T-helper 1 cell treated with Interleukin-12 subunit alpha and Interleukin-12 subunit beta and Interleukin-4 antibody, amounts not matched to agents 30 μg/mL and 1 μg/mL, for 36 hours (primary cell): Measurements from ENCODE around the gene ASCL4.

Experiments used
- H3K27ac Mint-ChIP-seq: one replicate; pipeline ENCODE4 v1.8.0; 2021; ENCODE audit warnings: mild to moderate bottlenecking, mixed read lengths
- H3K27me3 Mint-ChIP-seq: one replicate; pipeline ENCODE4 v1.8.0; 2021; ENCODE audit warnings: low read depth, mixed read lengths
- H3K36me3 Mint-ChIP-seq: one replicate; pipeline ENCODE4 v1.8.0; 2021; ENCODE audit warnings: low read depth, mixed read lengths
- H3K4me1 Mint-ChIP-seq: one replicate; pipeline ENCODE4 v1.8.0; 2021; ENCODE audit warnings: low read depth, mixed read lengths
- H3K4me3 Mint-ChIP-seq: one replicate; pipeline ENCODE4 v1.8.0; 2021; ENCODE audit warnings: mild to moderate bottlenecking, moderate library complexity, mixed read lengths
- H3K9me3 Mint-ChIP-seq: one replicate; pipeline ENCODE4 v1.8.0; 2021; ENCODE audit warnings: mixed read lengths

ASCL4 gene

GRCh38 chr12:107761502-107761904 lies 13.0 kb upstream of the ASCL4 start:
- Mint-ChIP-seq H3K4me1 (peaks cover 27% of the 10 kb centered on the region), H3K27me3 (peaks cover 13% of the 10 kb centered on the region), H3K36me3 (peaks cover 15% of the 10 kb centered on the region), H3K27ac (peak overlapping the region; percentile 75), H3K4me3 (peak overlapping the region; percentile 81), H3K9me3 (peaks cover 5% of the 10 kb centered on the region)

GRCh38 chr12:107762874-107763273 lies 11.6 kb upstream of the ASCL4 start:
- Mint-ChIP-seq H3K36me3 (peaks cover 10% of the 10 kb centered on the region), H3K4me3 (no peak overlapping the region), H3K27me3 (peaks cover 24% of the 10 kb centered on the region), H3K4me1 (peaks cover 24% of the 10 kb centered on the region), H3K9me3 (peaks cover 5% of the 10 kb centered on the region), H3K27ac (no peak overlapping the region)

GRCh38 chr12:107764626-107765025 lies 9.9 kb upstream of the ASCL4 start:
- peaks cover 5% of the 10 kb centered on the region for H3K9me3 Mint-ChIP-seq
- peaks cover 7% of the 10 kb centered on the region for H3K36me3 Mint-ChIP-seq
- H3K27ac Mint-ChIP-seq, result no peak overlapping the region
- no peak overlapping the region for H3K4me3 Mint-ChIP-seq
- peaks cover 24% of the 10 kb centered on the region for H3K27me3 Mint-ChIP-seq
- H3K4me1 Mint-ChIP-seq, result peaks cover 10% of the 10 kb centered on the region

GRCh38 chr12:107765316-107765715 lies 9.2 kb upstream of the ASCL4 start:
- peaks cover 3% of the 10 kb centered on the region for H3K4me1 Mint-ChIP-seq
- no peak overlapping the region for H3K27ac Mint-ChIP-seq
- no peak overlapping the region for H3K4me3 Mint-ChIP-seq
- H3K36me3 Mint-ChIP-seq, result peaks cover 2% of the 10 kb centered on the region
- peaks cover 26% of the 10 kb centered on the region for H3K27me3 Mint-ChIP-seq
- peaks cover 5% of the 10 kb centered on the region for H3K9me3 Mint-ChIP-seq

GRCh38 chr12:107767466-107767865 lies 7.0 kb upstream of the ASCL4 start:
- Mint-ChIP-seq H3K4me1 (no peaks in the 10 kb centered on the region), H3K27ac (no peak overlapping the region), H3K27me3 (peaks cover 31% of the 10 kb centered on the region), H3K4me3 (no peak overlapping the region), H3K36me3 (no peaks in the 10 kb centered on the region), H3K9me3 (peaks cover 3% of the 10 kb centered on the region)

- H3K9me3 Mint-ChIP-seq, result no peaks in the 10 kb centered on the region
- peak overlapping the region; percentile 28 for H3K4me3 Mint-ChIP-seq
- peaks cover 14% of the 10 kb centered on the region for H3K4me1 Mint-ChIP-seq
- H3K36me3 Mint-ChIP-seq, result no peaks in the 10 kb centered on the region
- H3K27ac Mint-ChIP-seq, result no peak overlapping the region
- peaks cover 77% of the 10 kb centered on the region for H3K27me3 Mint-ChIP-seq
These were observed 703 bp downstream of the ASCL4 start for GRCh38 chr12:107775093-107775721.

GRCh38 chr12:107776171-107776570 lies 1.7 kb downstream of the ASCL4 start:
- H3K27ac Mint-ChIP-seq, result no peak overlapping the region
- no peaks in the 10 kb centered on the region for H3K36me3 Mint-ChIP-seq
- peaks cover 73% of the 10 kb centered on the region for H3K27me3 Mint-ChIP-seq
- no peak overlapping the region for H3K4me3 Mint-ChIP-seq
- H3K4me1 Mint-ChIP-seq, result peaks cover 14% of the 10 kb centered on the region
- no peaks in the 10 kb centered on the region for H3K9me3 Mint-ChIP-seq

GRCh38 chr12:107778383-107779025 lies 4.0 kb downstream of the ASCL4 start:
- Mint-ChIP-seq H3K27ac (no peak overlapping the region), H3K4me1 (peaks cover 14% of the 10 kb centered on the region), H3K36me3 (no peaks in the 10 kb centered on the region), H3K4me3 (no peak overlapping the region), H3K9me3 (no peaks in the 10 kb centered on the region), H3K27me3 (peaks cover 70% of the 10 kb centered on the region)

GRCh38 chr12:107779077-107779831 lies 4.8 kb downstream of the ASCL4 start:
- no peak overlapping the region for H3K4me3 Mint-ChIP-seq
- H3K27me3 Mint-ChIP-seq, result peaks cover 62% of the 10 kb centered on the region
- H3K9me3 Mint-ChIP-seq, result no peaks in the 10 kb centered on the region
- H3K27ac Mint-ChIP-seq, result no peak overlapping the region
- H3K4me1 Mint-ChIP-seq, result peaks cover 11% of the 10 kb centered on the region
- H3K36me3 Mint-ChIP-seq, result no peaks in the 10 kb centered on the region

- no peaks in the 10 kb centered on the region for H3K36me3 Mint-ChIP-seq
- no peak overlapping the region for H3K27ac Mint-ChIP-seq
- peaks cover 53% of the 10 kb centered on the region for H3K27me3 Mint-ChIP-seq
- peaks cover 5% of the 10 kb centered on the region for H3K4me1 Mint-ChIP-seq
- H3K4me3 Mint-ChIP-seq, result no peak overlapping the region
- H3K9me3 Mint-ChIP-seq, result no peaks in the 10 kb centered on the region
These were observed 5.8 kb downstream of the ASCL4 start for GRCh38 chr12:107780298-107780697.

- Mint-ChIP-seq H3K9me3 (no peaks in the 10 kb centered on the region), H3K36me3 (no peaks in the 10 kb centered on the region), H3K4me1 (peaks cover 5% of the 10 kb centered on the region), H3K27ac (no peak overlapping the region), H3K27me3 (peaks cover 38% of the 10 kb centered on the region), H3K4me3 (no peak overlapping the region)
These were observed 7.6 kb downstream of the ASCL4 start for GRCh38 chr12:107782067-107782466.

GRCh38 chr12:107783406-107784376 lies 9.2 kb downstream of the ASCL4 start:
- Mint-ChIP-seq H3K27ac (no peak overlapping the region), H3K27me3 (peaks cover 28% of the 10 kb centered on the region), H3K4me3 (no peak overlapping the region), H3K9me3 (no peaks in the 10 kb centered on the region), H3K36me3 (no peaks in the 10 kb centered on the region), H3K4me1 (peaks cover 5% of the 10 kb centered on the region)

- H3K27ac Mint-ChIP-seq, result no peak overlapping the region
- H3K9me3 Mint-ChIP-seq, result no peaks in the 10 kb centered on the region
These were observed 13.8 kb downstream of the ASCL4 start for GRCh38 chr12:107788281-107788680.

More at GRCh38 chr12:107788281-107788680, 13.8 kb downstream of the ASCL4 start:
- Mint-ChIP-seq H3K36me3 (no peaks in the 10 kb centered on the region), H3K4me1 (peaks cover 3% of the 10 kb centered on the region), H3K4me3 (no peak overlapping the region), H3K27me3 (peaks cover 11% of the 10 kb centered on the region)
